Right lobe of liver (tissue), 6 donors: ENCODE data around the gene CIB2. TPM values are rescaled to one million over a fixed set of nuclear protein-coding genes. Genes with fewer than 3 reads are reported as not detected.
A peak's percentile ranks its signal among the peaks of the same experiment; 100 is the strongest.

Experiments used
- ATAC-seq, 4 donors: fragments of 200-7000 bp; cut with Tn5 transposase; one replicate each; pipeline ENCODE4 v1.9.1; 2020; ENCODE audit warnings: mild to moderate bottlenecking in 4 of 4, moderate library complexity in 4 of 4
- DNase-seq, 3 donors: peaks; one replicate each; pipeline ENCODE4 v3.0.0-alpha.2; 2020
- H3K27ac ChIP-seq, 3 donors: fragments of 200-600 bp; one replicate each; pipeline ENCODE4 v1.8.0; 2022
- H3K27me3 ChIP-seq, 2 donors: fragments of 200-600 bp; one replicate each; pipeline ENCODE4 v1.8.0; 2022
- H3K36me3 ChIP-seq, 4 donors: fragments of 200-600 bp; sonication (generic) in 1 of 4; one replicate each; pipeline versions ENCODE4 v1.5.1 to v1.8.0; 2017 to 2022; ENCODE audit warnings: control low read depth in 1 of 4
- H3K4me1 ChIP-seq, 4 donors: fragments of 200-600 bp; sonication (generic) in 1 of 4; one replicate each; pipeline versions ENCODE4 v1.5.1 to v1.8.0; 2017 to 2022; ENCODE audit warnings: control low read depth in 1 of 4
- H3K4me3 ChIP-seq, 3 donors: fragments of 200-600 bp; one replicate each; pipeline ENCODE4 v1.8.0; 2022
- H3K9me3 ChIP-seq, 4 donors: fragments of 200-600 bp; sonication (generic) in 1 of 4; one replicate each; pipeline versions ENCODE4 v1.5.1 to v1.8.0; 2017 to 2022; ENCODE audit warnings: control low read depth in 1 of 4
- CTCF ChIP-seq, 4 donors: fragments of 200-600 bp in 3 of 4; fragments of 450-650 bp in 1 of 4; IDR thresholded peaks; one replicate each; pipeline versions ENCODE4 v1.5.1 to v1.8.0; 2016 to 2022; ENCODE audit warnings: antibody characterized with exemption in 4 of 4, mild to moderate bottlenecking in 2 of 4
- POLR2A ChIP-seq: fragments of 450-650 bp; IDR thresholded peaks from one replicate; pipeline ENCODE4 v1.6.1; 2017; ENCODE audit warnings: antibody characterized with exemption, mild to moderate bottlenecking
- WGBS: methylation state at CpG from one replicate; pipeline ENCODE4 v1.1.6; 2018; ENCODE audit warnings: low coverage, low lambda C conversion rate; ENCODE audit not compliant: insufficient coverage; ENCODE audit errors: missing lambda C conversion rate; 5-methylcytosine and 5-hydroxymethylcytosine counted together
- intact Hi-C, 2 donors: fragments of 100-400 bp; cut with DNase I; formaldehyde crosslinking; loops; one replicate each; pipeline versions ENCODE4 v1.11.2 to v1.14.1; 2022
- total RNA-seq, 6 experiments: library from RNA; depleted of rRNA in 2 of 6; stranded (reverse); fragments of >200 nt in 2 of 6; fragmentation: NEBNext Ultra II Directional in 3 of 6; extraction: Animal tissue kit (Norgen Biotek cat#: 25700) in 3 of 6; gene quantifications; one replicate each; pipeline versions ENCODE4 v1.1.0 to v1.2.4, GENCODE V29; 2016 to 2023
- donor health status: DM: no; HTN: yes; CAD: no.
- donor health status: DM: no; HTN: no; CAD: no.
- donor health status: DM: no; HTN: no; CAD: no.
- donor health status: DM: no; HTN: yes; CAD: no.
- donor health status: DM: no; HTN: yes; CAD: no.

Gene CIB2
- total RNA-seq, 6 experiments from 2014 or later = 0.22 to 1.3 (median 0.74) TPM; not detected in 1

GRCh38 chr15:78120523-78120922 lies 10.7 kb downstream of the CIB2 start:
- no peaks in the 10 kb centered on the region for H3K27me3 ChIP-seq
- no peaks in the 10 kb centered on the region for H3K9me3 ChIP-seq
- no peaks in the 10 kb centered on the region for H3K36me3 ChIP-seq
- TF ChIP-seq CTCF (IDR thresholded peaks at IDR 0.05) (no peak), POLR2A (no peak)
- H3K4me1 ChIP-seq = peaks cover 0 to 2% (median 0%) of the 10 kb centered on the region in 4 donors
- no peak overlapping the region for H3K4me3 ChIP-seq
- intact Hi-C loops = loop anchor here in 1 of 2 donors (5.0 kb wide), 1 partner anchor 72 kb away; no protein-coding TSS in a partner anchor
- DNase-seq (no peak), ATAC-seq (no peak)
- H3K27ac ChIP-seq = no peak overlapping the region
- 88% methylated on average over 4 of the region's 5 CpGs for WGBS

GRCh38 chr15:78112551-78112950 lies 18.7 kb downstream of the CIB2 start:
- Histone ChIP-seq H3K27ac (no peak overlapping the region), H3K4me3 (no peak overlapping the region), H3K27me3 (no peaks in the 10 kb centered on the region), H3K36me3 (no peaks in the 10 kb centered on the region), H3K4me1 (no peaks in the 10 kb centered on the region), H3K9me3 (no peaks in the 10 kb centered on the region)
- intact Hi-C loops = loop anchor here (5.0 kb wide), 3 partner anchors 80 to 125 kb away; no protein-coding TSS in a partner anchor
- peak in 1 of 3 donors; percentile 10 for DNase-seq
- no peak for ATAC-seq
- TF ChIP-seq POLR2A = no peak
- no peak for TF ChIP-seq CTCF (IDR thresholded peaks at IDR 0.05)
- 41% methylated on average over 2 of the region's 3 CpGs for WGBS

- ATAC-seq = no peak
- Histone ChIP-seq H3K27ac (no peak overlapping the region), H3K9me3 (no peaks in the 10 kb centered on the region), H3K4me3 (no peak overlapping the region), H3K36me3 (no peaks in the 10 kb centered on the region), H3K4me1 (no peaks in the 10 kb centered on the region), H3K27me3 (no peaks in the 10 kb centered on the region)
- peak in 1 of 3 donors; percentile 10 for DNase-seq
- TF ChIP-seq CTCF (IDR thresholded peaks at IDR 0.05) (no peak), POLR2A (no peak)
- WGBS = 80% methylated on average over 1 of the region's 3 CpGs
- intact Hi-C loops = loop anchor here (5.0 kb wide), 3 partner anchors 81 to 126 kb away; no protein-coding TSS in a partner anchor
Measured at GRCh38 chr15:78111788-78112187, 19.5 kb downstream of the CIB2 start.

GRCh38 chr15:78110916-78111475 lies 20.2 kb downstream of the CIB2 start:
- no CpG with 5 or more reads among the region's 10 CpGs for WGBS
- intact Hi-C loops = loop anchor here (5.0 kb wide), 3 partner anchors 81 to 126 kb away; no protein-coding TSS in a partner anchor
- ATAC-seq = no peak

More at GRCh38 chr15:78110916-78111475, 20.2 kb downstream of the CIB2 start:
- no peak overlapping the region for H3K27ac ChIP-seq
- H3K27me3 ChIP-seq = no peaks in the 10 kb centered on the region
- H3K9me3 ChIP-seq = no peaks in the 10 kb centered on the region
- peak in 2 of 3 donors; percentile 12 to 27 for DNase-seq
- TF ChIP-seq POLR2A = no peak
- no peak for TF ChIP-seq CTCF (IDR thresholded peaks at IDR 0.05)
- no peaks in the 10 kb centered on the region for H3K4me1 ChIP-seq
- no peaks in the 10 kb centered on the region for H3K36me3 ChIP-seq
- H3K4me3 ChIP-seq = no peak overlapping the region
